ENCODE data around the gene PROCA1. TPM values are rescaled to one million over a fixed set of nuclear protein-coding genes. Genes with fewer than 3 reads are reported as not detected.

Gene PROCA1
- total RNA-seq, 2 experiments from 2014 or later = 4.0 to 4.5 TPM

DNA sequence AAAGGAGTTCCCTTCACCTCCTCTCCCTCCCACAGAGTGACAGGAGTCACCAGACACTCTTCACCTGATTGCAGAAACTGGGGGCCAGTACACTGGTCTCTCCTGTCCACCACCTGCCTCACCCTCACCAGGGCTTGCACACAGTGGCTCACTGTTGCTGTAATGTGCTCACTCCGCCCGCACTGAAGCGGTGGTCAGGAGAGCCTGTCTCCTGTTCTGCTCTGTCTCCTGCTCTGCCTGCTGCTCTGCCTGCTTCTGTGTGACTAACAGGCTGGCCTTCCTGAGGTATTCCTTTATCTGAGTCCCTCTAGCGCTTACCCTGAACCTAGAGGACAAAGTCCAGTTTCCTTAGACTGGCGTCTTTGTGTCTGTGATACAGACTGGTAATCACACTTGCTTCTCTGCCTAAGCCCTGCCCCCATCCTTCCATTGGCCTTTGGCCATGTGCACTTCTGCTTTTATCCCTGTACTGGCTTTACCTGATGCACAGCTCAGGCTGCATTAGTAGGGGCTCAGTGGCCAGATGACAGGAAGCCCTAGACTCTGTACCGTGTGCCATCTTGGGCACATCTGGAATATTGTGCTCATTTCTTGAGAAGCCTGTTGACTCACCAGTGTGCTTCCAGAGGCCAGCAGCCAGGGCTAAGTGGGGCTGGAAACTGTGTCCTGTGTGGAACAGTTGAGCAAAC is 13.3 kb downstream of the PROCA1 start:
- intact Hi-C loops (cut with DNase I, micrococcal nuclease) = no loop called here
- no peak overlapping the region for H3K4me3 Mint-ChIP-seq
- no peaks in the 10 kb centered on the region for H3K9me3 Mint-ChIP-seq (ENCODE audit: low read depth)
- POLR2A ChIA-PET = no interaction called here
- peak overlapping the region; percentile 68 for H3K27ac Mint-ChIP-seq
- ATAC-seq (no peak), DNase-seq (no peak)
- H3K4me1 Mint-ChIP-seq = peaks cover 3% of the 10 kb centered on the region
- peaks cover 67% of the 10 kb centered on the region for H3K36me3 Mint-ChIP-seq (ENCODE audit: low read depth)
- CTCF ChIA-PET = interaction anchor here (0.6 kb wide), 1 partner anchor 238 kb away, joined by 3 read pairs; no protein-coding TSS in a partner anchor
- H3K27me3 Mint-ChIP-seq = no peaks in the 10 kb centered on the region

DNA sequence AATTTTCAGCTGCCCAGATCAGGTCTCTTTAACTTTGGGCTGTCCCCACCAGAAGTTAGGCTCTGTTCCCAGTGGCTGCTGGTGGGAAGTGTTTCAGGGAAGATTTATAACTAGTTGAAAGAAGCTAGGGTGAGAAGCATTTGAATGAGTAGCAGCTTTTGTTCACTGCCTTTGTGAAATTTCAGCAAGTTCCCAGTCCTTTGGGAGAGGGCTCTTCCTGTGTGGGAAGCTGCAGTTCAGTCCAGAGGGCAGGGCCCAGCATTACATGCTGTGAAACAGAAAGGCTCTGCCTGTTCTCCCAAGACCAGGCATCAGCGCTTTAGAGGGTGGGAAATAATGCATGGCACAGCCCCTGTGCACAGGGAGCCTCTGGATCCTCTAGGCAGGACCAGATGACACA is 17.8 kb downstream of the PROCA1 start:
- no peak for ATAC-seq
- peaks cover 3% of the 10 kb centered on the region for H3K4me1 Mint-ChIP-seq
- H3K4me3 Mint-ChIP-seq = no peak overlapping the region
- no peak overlapping the region for H3K27ac Mint-ChIP-seq
- intact Hi-C loops (cut with DNase I, micrococcal nuclease) = no loop called here
- ChIA-PET POLR2A (interaction anchor here (0.5 kb wide), 1 partner anchor 317 kb away, joined by 3 read pairs; no protein-coding TSS in a partner anchor), CTCF (interaction anchor here (1.3 kb wide), 1 partner anchor 47 kb away, joined by 4 read pairs; no protein-coding TSS in a partner anchor)
- peaks cover 61% of the 10 kb centered on the region for H3K36me3 Mint-ChIP-seq (ENCODE audit: low read depth)
- DNase-seq = no peak
- H3K9me3 Mint-ChIP-seq (ENCODE audit: low read depth) = no peaks in the 10 kb centered on the region
- H3K27me3 Mint-ChIP-seq = no peaks in the 10 kb centered on the region

DNA sequence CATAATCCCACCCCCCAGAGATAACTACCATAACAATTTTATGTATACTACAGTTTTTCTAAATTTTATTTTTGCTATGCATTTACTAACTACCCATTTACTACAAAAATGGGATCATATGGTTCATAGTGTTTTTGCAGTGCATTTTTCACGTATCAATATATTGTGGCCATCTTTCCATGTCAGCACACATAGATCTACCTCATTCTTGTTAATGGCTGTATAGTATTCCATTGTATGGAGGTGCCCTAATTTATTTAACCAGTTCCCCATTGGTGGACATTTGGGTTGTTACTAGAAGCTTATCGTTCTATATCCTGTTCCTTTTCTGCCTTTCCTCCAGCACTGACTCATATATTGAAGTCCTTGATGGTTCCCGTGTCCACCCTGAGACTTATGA is 22.7 kb downstream of the PROCA1 start:
- no peaks in the 10 kb centered on the region for H3K9me3 Mint-ChIP-seq (ENCODE audit: low read depth)
- no peak overlapping the region for H3K27ac Mint-ChIP-seq
- ChIA-PET POLR2A (no interaction called here), CTCF (interaction anchor here (0.7 to 1.4 kb wide), 2 partner anchors 12 to 103 kb away, joined by 3 to 5 read pairs; no protein-coding TSS in a partner anchor)
- DNase-seq (no peak), ATAC-seq (no peak)
- no peak overlapping the region for H3K4me3 Mint-ChIP-seq
- no peaks in the 10 kb centered on the region for H3K4me1 Mint-ChIP-seq
- H3K36me3 Mint-ChIP-seq (ENCODE audit: low read depth) = peaks cover 68% of the 10 kb centered on the region
- intact Hi-C loops (cut with DNase I, micrococcal nuclease) = no loop called here
- no peaks in the 10 kb centered on the region for H3K27me3 Mint-ChIP-seq

GRCh38 chr17:28688481-28688880 is 23.2 kb downstream of the PROCA1 start:
- POLR2A ChIA-PET = interaction anchor here (0.6 kb wide), 1 partner anchor 21 kb away, joined by 3 read pairs; no protein-coding TSS in a partner anchor
- H3K27me3 Mint-ChIP-seq = no peaks in the 10 kb centered on the region
- CTCF ChIA-PET = interaction anchor here (0.7 to 1.4 kb wide), 3 partner anchors 11 to 103 kb away, joined by 3 to 5 read pairs (median 3); no protein-coding TSS in a partner anchor
- DNase-seq (no peak), ATAC-seq (no peak)
- no peaks in the 10 kb centered on the region for H3K9me3 Mint-ChIP-seq (ENCODE audit: low read depth)
- H3K4me1 Mint-ChIP-seq = no peaks in the 10 kb centered on the region
- intact Hi-C loops (cut with DNase I, micrococcal nuclease) = no loop called here
- H3K27ac Mint-ChIP-seq = no peak overlapping the region
- peaks cover 66% of the 10 kb centered on the region for H3K36me3 Mint-ChIP-seq (ENCODE audit: low read depth)
- H3K4me3 Mint-ChIP-seq = no peak overlapping the region

- intact Hi-C loops (cut with DNase I, micrococcal nuclease) = no loop called here
- no peak overlapping the region for H3K27ac Mint-ChIP-seq
- peaks cover 76% of the 10 kb centered on the region for H3K36me3 Mint-ChIP-seq (ENCODE audit: low read depth)
- ChIA-PET POLR2A (no interaction called here), CTCF (interaction anchor here (1.3 kb wide), 1 partner anchor 40 kb away, joined by 3 read pairs; no protein-coding TSS in a partner anchor)
- ATAC-seq (no peak), DNase-seq (no peak)
- H3K27me3 Mint-ChIP-seq = no peaks in the 10 kb centered on the region
- no peaks in the 10 kb centered on the region for H3K4me1 Mint-ChIP-seq
- H3K9me3 Mint-ChIP-seq (ENCODE audit: low read depth) = no peaks in the 10 kb centered on the region
- H3K4me3 Mint-ChIP-seq = no peak overlapping the region
These were observed 25.4 kb downstream of the PROCA1 start for GRCh38 chr17:28686296-28686695.

- no peaks in the 10 kb centered on the region for H3K4me1 Mint-ChIP-seq
These were observed 26.3 kb downstream of the PROCA1 start for GRCh38 chr17:28685366-28685765.

GRCh38 chr17:28684963-28685362 is 26.7 kb downstream of the PROCA1 start:
- H3K4me3 Mint-ChIP-seq = no peak overlapping the region
- ATAC-seq (no peak), DNase-seq (no peak)
- intact Hi-C loops (cut with DNase I, micrococcal nuclease) = no loop called here
- H3K36me3 Mint-ChIP-seq (ENCODE audit: low read depth) = peaks cover 70% of the 10 kb centered on the region
- no peaks in the 10 kb centered on the region for H3K4me1 Mint-ChIP-seq
- CTCF ChIA-PET = interaction anchor here (1.4 to 1.9 kb wide), 2 partner anchors 17 to 39 kb away, joined by 4 to 5 read pairs; no protein-coding TSS in a partner anchor
- no peaks in the 10 kb centered on the region for H3K27me3 Mint-ChIP-seq
- POLR2A ChIA-PET = no interaction called here
- no peaks in the 10 kb centered on the region for H3K9me3 Mint-ChIP-seq (ENCODE audit: low read depth)
- no peak overlapping the region for H3K27ac Mint-ChIP-seq

More at GRCh38 chr17:28685366-28685765, 26.3 kb downstream of the PROCA1 start:
- no peaks in the 10 kb centered on the region for H3K27me3 Mint-ChIP-seq
- no peak overlapping the region for H3K4me3 Mint-ChIP-seq
- intact Hi-C loops (cut with DNase I, micrococcal nuclease) = no loop called here
- POLR2A ChIA-PET = no interaction called here
- H3K27ac Mint-ChIP-seq = no peak overlapping the region
- no peaks in the 10 kb centered on the region for H3K9me3 Mint-ChIP-seq (ENCODE audit: low read depth)
- no peak for ATAC-seq
- peaks cover 74% of the 10 kb centered on the region for H3K36me3 Mint-ChIP-seq (ENCODE audit: low read depth)
- DNase-seq = no peak
- CTCF ChIA-PET = no interaction called here

DNA sequence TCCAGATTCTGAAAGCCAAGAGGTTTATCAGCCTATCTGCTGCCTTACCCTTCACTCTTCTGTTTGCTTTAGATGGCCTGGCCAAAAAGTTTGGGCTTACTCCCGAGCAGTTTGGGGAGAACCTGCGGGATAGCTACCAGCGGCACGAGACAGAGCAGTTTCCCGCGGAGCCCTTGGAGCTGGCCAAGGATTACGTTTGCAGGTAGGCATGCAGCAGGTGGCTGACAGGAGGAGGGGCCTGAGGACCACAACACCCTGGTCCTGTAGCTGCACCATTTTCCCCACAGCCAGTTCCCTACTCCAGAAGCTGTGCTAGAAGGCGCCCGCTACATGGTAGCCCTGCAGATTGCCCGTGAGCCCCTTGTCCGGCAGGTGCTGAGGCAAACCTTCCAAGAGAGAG is 29.0 kb downstream of the PROCA1 start:
- Mint-ChIP-seq H3K36me3 (ENCODE audit: low read depth) (peaks cover 58% of the 10 kb centered on the region), H3K9me3 (ENCODE audit: low read depth) (no peaks in the 10 kb centered on the region), H3K27ac (no peak overlapping the region), H3K27me3 (no peaks in the 10 kb centered on the region), H3K4me3 (no peak overlapping the region), H3K4me1 (no peaks in the 10 kb centered on the region)
- no peak for DNase-seq
- intact Hi-C loops (cut with DNase I, micrococcal nuclease) = no loop called here
- CTCF ChIA-PET = interaction anchor here (1.4 kb wide), 1 partner anchor 36 kb away, joined by 5 read pairs; no protein-coding TSS in a partner anchor
- ATAC-seq = no peak
- POLR2A ChIA-PET = no interaction called here

GRCh38 chr17:28675980-28676379 is 35.7 kb downstream of the PROCA1 start:
- Mint-ChIP-seq H3K27me3 (no peaks in the 10 kb centered on the region), H3K36me3 (ENCODE audit: low read depth) (peaks cover 63% of the 10 kb centered on the region), H3K9me3 (ENCODE audit: low read depth) (no peaks in the 10 kb centered on the region), H3K27ac (no peak overlapping the region), H3K4me1 (no peaks in the 10 kb centered on the region), H3K4me3 (no peak overlapping the region)
- ChIA-PET POLR2A (interaction anchor here (0.6 kb wide), 1 partner anchor 266 kb away, joined by 3 read pairs; no protein-coding TSS in a partner anchor), CTCF (interaction anchor here (0.5 to 3.2 kb wide), 9 partner anchors 8 to 128 kb away, joined by 3 to 26 read pairs (median 4); partner anchors contain the start of gene BLTP2)
- intact Hi-C loops (cut with DNase I, micrococcal nuclease) = no loop called here
- ATAC-seq (peak; percentile 33), DNase-seq (peak; percentile 22)

- DNase-seq (no peak), ATAC-seq (no peak)
- H3K4me1 Mint-ChIP-seq = no peaks in the 10 kb centered on the region
- CTCF ChIA-PET = interaction anchor here (0.5 to 3.2 kb wide), 6 partner anchors 9 to 128 kb away, joined by 3 to 26 read pairs (median 4); partner anchors contain the start of gene BLTP2
- no peaks in the 10 kb centered on the region for H3K27me3 Mint-ChIP-seq
- H3K36me3 Mint-ChIP-seq (ENCODE audit: low read depth) = peaks cover 65% of the 10 kb centered on the region
- no peak overlapping the region for H3K27ac Mint-ChIP-seq
- H3K9me3 Mint-ChIP-seq (ENCODE audit: low read depth) = no peaks in the 10 kb centered on the region
- intact Hi-C loops (cut with DNase I, micrococcal nuclease) = no loop called here
- POLR2A ChIA-PET = interaction anchor here (0.8 kb wide), 1 partner anchor 8 kb away, joined by 3 read pairs; no protein-coding TSS in a partner anchor
- H3K4me3 Mint-ChIP-seq = no peak overlapping the region
These were observed 36.2 kb downstream of the PROCA1 start for GRCh38 chr17:28675490-28675889.

GRCh38 chr17:28669918-28670317 is 41.8 kb downstream of the PROCA1 start:
- no peak overlapping the region for H3K4me3 Mint-ChIP-seq
- H3K27ac Mint-ChIP-seq = no peak overlapping the region
- ChIA-PET POLR2A (no interaction called here), CTCF (interaction anchor here (1.0 kb wide), 1 partner anchor 14 kb away, joined by 3 read pairs; no protein-coding TSS in a partner anchor)
- ATAC-seq = no peak
- peaks cover 20% of the 10 kb centered on the region for H3K4me1 Mint-ChIP-seq
- H3K36me3 Mint-ChIP-seq (ENCODE audit: low read depth) = peaks cover 53% of the 10 kb centered on the region
- no peaks in the 10 kb centered on the region for H3K9me3 Mint-ChIP-seq (ENCODE audit: low read depth)
- no peak for DNase-seq
- H3K27me3 Mint-ChIP-seq = no peaks in the 10 kb centered on the region
- intact Hi-C loops (cut with DNase I, micrococcal nuclease) = loop anchor here in 1 of 2 experiments (5.0 kb wide), 1 partner anchor 33 kb away; no protein-coding TSS in a partner anchor

All from activated CD4-positive, alpha-beta T cell treated with anti-CD3 and anti-CD28 coated beads for 36 hours (primary cell).